Karpas-422 (cell line): ENCODE data around the gene VWF. TPM values are rescaled to one million over a fixed set of nuclear protein-coding genes. Genes with fewer than 3 reads are reported as not detected.
"Not testable (repeated sequence)": the region's sequence is repeated elsewhere in the genome, so short reads cannot be mapped to it uniquely, and the experiment has no call there.

ENCODE experiments used
- DNase-seq: peaks from one replicate; pipeline ENCODE4 v3.0.0-alpha.2; 2015
- H2AFZ ChIP-seq: fragments of 200-600 bp; sonication (generic); 2 replicates; pipeline ENCODE4 v1.6.1; 2014; ENCODE audit warnings: antibody characterized with exemption, low read length, mixed read lengths
- H3K27ac ChIP-seq: fragments of 200-600 bp; sonication (generic); 2 replicates; pipeline ENCODE4 v1.5.1; 2014; ENCODE audit warnings: mild to moderate bottlenecking, low read length, moderate library complexity
- H3K27me3 ChIP-seq: fragments of 200-600 bp; sonication (generic); 2 replicates; pipeline ENCODE4 v1.6.1; 2014; ENCODE audit warnings: low read length, mixed read lengths
- H3K36me3 ChIP-seq: fragments of 200-600 bp; sonication (generic); 2 replicates; pipeline ENCODE4 v1.6.1; 2014; ENCODE audit warnings: low read length, mixed read lengths; ENCODE audit not compliant: insufficient read depth
- H3K4me1 ChIP-seq: fragments of 200-600 bp; sonication (generic); 2 replicates; pipeline ENCODE4 v1.6.1; 2014; ENCODE audit warnings: mild to moderate bottlenecking, low read length, mixed read lengths
- H3K4me2 ChIP-seq: fragments of 200-600 bp; sonication (generic); 2 replicates; pipeline ENCODE4 v1.6.1; 2014; ENCODE audit warnings: low read length, low read depth, mild to moderate bottlenecking; ENCODE audit not compliant: poor library complexity, severe bottlenecking
- H3K4me3 ChIP-seq: fragments of 200-600 bp; sonication (generic); 2 replicates; pipeline ENCODE4 v1.5.1; 2014; ENCODE audit warnings: mild to moderate bottlenecking, antibody characterized with exemption, low read length, mixed read lengths
- H3K79me2 ChIP-seq: fragments of 200-600 bp; sonication (generic); 2 replicates; pipeline ENCODE4 v1.6.1; 2014; ENCODE audit warnings: mild to moderate bottlenecking, low read length, mixed read lengths
- H3K9ac ChIP-seq: fragments of 200-600 bp; sonication (generic); 2 replicates; pipeline ENCODE4 v1.6.0; 2014; ENCODE audit warnings: low read length
- H3K9me2 ChIP-seq: fragments of 200-600 bp; sonication (generic), shearing (Covaris generic); replicated peaks from 2 replicates; pipeline ENCODE4 v1.6.0; 2014; ENCODE audit warnings: mild to moderate bottlenecking, low read length, moderate library complexity; ENCODE audit not compliant: insufficient read depth
- H3K9me3 ChIP-seq: fragments of 300-700, 200-600 bp; sonication (generic); 2 replicates; pipeline ENCODE4 v1.6.1; 2014; ENCODE audit warnings: low read length, mixed read lengths
- H4K20me1 ChIP-seq: fragments of 200-600 bp; sonication (generic); 2 replicates; pipeline ENCODE4 v1.6.1; 2014; ENCODE audit warnings: mild to moderate bottlenecking, antibody characterized with exemption, low read length, low read depth; ENCODE audit not compliant: insufficient read depth
- total RNA-seq: library from RNA; depleted of rRNA; stranded (reverse); fragments of >200 nt; shearing (Covaris generic); gene quantifications from 2 replicates; pipeline ENCODE4 v1.2.3, GENCODE V29; 2014; ENCODE audit warnings: low replicate concordance

The VWF gene
- total RNA-seq, 1 experiment from 2014 or later = not detected

GRCh38 chr12:6141731-6142367 lies 17.4 kb upstream of the VWF start:
- H3K4me1 ChIP-seq, H3K9ac ChIP-seq, H3K36me3 ChIP-seq, DNase-seq, H3K79me2 ChIP-seq, H3K9me3 ChIP-seq, H3K27me3 ChIP-seq, H4K20me1 ChIP-seq, H3K4me3 ChIP-seq, H3K27ac ChIP-seq, H3K9me2 ChIP-seq, H3K4me2 ChIP-seq, H2AFZ ChIP-seq: not testable (repeated sequence)

- Histone ChIP-seq H3K27ac (no peak overlapping the region), H4K20me1 (no peaks in the 10 kb centered on the region), H3K4me3 (no peak overlapping the region), H3K4me2 (no peak overlapping the region), H2AFZ (no peak overlapping the region), H3K9ac (no peak overlapping the region), H3K9me2 (no peaks in the 10 kb centered on the region), H3K4me1 (no peaks in the 10 kb centered on the region), H3K79me2 (no peaks in the 10 kb centered on the region), H3K36me3 (no peaks in the 10 kb centered on the region), H3K9me3 (no peaks in the 10 kb centered on the region), H3K27me3 (no peaks in the 10 kb centered on the region)
- no peak for DNase-seq
Observed at GRCh38 chr12:6140651-6141447, 16.4 kb upstream of the VWF start.

GRCh38 chr12:6135071-6135470 lies 10.6 kb upstream of the VWF start:
- Histone ChIP-seq H3K27ac (no peak overlapping the region), H3K4me2 (no peak overlapping the region), H4K20me1 (no peaks in the 10 kb centered on the region), H3K79me2 (no peaks in the 10 kb centered on the region), H3K4me1 (no peaks in the 10 kb centered on the region), H2AFZ (no peak overlapping the region), H3K27me3 (no peaks in the 10 kb centered on the region), H3K4me3 (no peak overlapping the region), H3K9me3 (no peaks in the 10 kb centered on the region; the same call in 1 of the 2 replicates), H3K36me3 (no peaks in the 10 kb centered on the region), H3K9ac (no peak overlapping the region), H3K9me2 (no peaks in the 10 kb centered on the region)
- no peak for DNase-seq

- no peak for DNase-seq
- Histone ChIP-seq H3K9ac (no peak overlapping the region), H3K27ac (no peak overlapping the region), H3K9me3 (no peaks in the 10 kb centered on the region; the same call in 1 of the 2 replicates), H3K27me3 (no peaks in the 10 kb centered on the region), H3K4me3 (no peak overlapping the region), H3K79me2 (no peaks in the 10 kb centered on the region), H4K20me1 (no peaks in the 10 kb centered on the region), H3K9me2 (no peaks in the 10 kb centered on the region), H3K36me3 (no peaks in the 10 kb centered on the region), H2AFZ (no peak overlapping the region), H3K4me1 (no peaks in the 10 kb centered on the region), H3K4me2 (no peak overlapping the region)
Observed at GRCh38 chr12:6133642-6134041, 9.2 kb upstream of the VWF start.

DNA sequence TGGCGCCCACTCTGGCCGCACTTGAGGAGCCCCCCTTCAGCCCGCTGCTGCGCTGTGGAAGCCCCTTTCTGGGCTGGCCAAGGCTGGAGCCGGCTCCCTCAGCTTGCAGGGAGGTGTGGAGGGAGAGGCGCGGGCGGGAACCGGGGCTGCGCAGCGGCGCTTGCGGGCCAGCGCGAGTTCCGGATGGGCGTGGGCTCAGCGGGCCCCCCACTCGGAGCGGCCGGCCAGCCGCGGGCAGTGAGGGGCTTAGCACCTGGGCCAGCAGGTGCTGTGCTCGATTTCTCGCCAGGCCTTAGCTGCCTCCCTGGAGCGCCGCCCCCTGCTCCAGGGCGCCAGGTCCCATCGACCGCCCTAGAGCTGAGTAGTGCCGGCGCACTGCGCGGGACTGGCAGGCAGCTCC lies 8.0 kb upstream of the VWF start:
- Histone ChIP-seq H4K20me1 (no peaks in the 10 kb centered on the region), H2AFZ (no peak overlapping the region), H3K79me2 (no peaks in the 10 kb centered on the region), H3K36me3 (no peaks in the 10 kb centered on the region), H3K27ac (no peak overlapping the region), H3K4me3 (no peak overlapping the region), H3K27me3 (no peaks in the 10 kb centered on the region), H3K4me2 (no peak overlapping the region), H3K9ac (no peak overlapping the region), H3K9me2 (no peaks in the 10 kb centered on the region), H3K9me3 (no peaks in the 10 kb centered on the region; the same call in 1 of the 2 replicates), H3K4me1 (no peaks in the 10 kb centered on the region)
- no peak for DNase-seq

DNA sequence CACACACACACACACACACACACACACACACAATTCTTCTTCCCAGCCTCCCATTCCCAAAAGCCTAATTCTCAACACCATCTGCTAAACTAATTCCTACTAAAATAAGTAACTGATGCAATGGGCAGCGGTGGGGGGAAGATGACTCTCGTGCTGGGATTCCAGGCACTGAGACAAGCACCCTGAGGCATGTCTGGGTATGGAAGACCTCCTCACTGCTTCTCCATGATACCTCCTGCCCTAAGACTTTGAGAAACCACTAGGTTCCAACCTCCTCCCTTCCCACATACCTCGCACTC lies 789 bp upstream of the VWF start:
- H3K4me1 ChIP-seq = no peaks in the 10 kb centered on the region
- H3K9me3 ChIP-seq = no peaks in the 10 kb centered on the region
- H3K79me2 ChIP-seq = no peaks in the 10 kb centered on the region
- H4K20me1 ChIP-seq = no peaks in the 10 kb centered on the region
- no peaks in the 10 kb centered on the region for H3K36me3 ChIP-seq
- DNase-seq = no peak
- no peak overlapping the region for H3K4me3 ChIP-seq
- H3K9ac ChIP-seq = no peak overlapping the region
- H2AFZ ChIP-seq = no peak overlapping the region
- no peak overlapping the region for H3K4me2 ChIP-seq
- no peaks in the 10 kb centered on the region for H3K27me3 ChIP-seq
- no peaks in the 10 kb centered on the region for H3K9me2 ChIP-seq
- no peak overlapping the region for H3K27ac ChIP-seq

- Histone ChIP-seq H3K27me3 (no peaks in the 10 kb centered on the region), H4K20me1 (no peaks in the 10 kb centered on the region), H3K9ac (no peak overlapping the region), H3K27ac (no peak overlapping the region), H3K4me3 (no peak overlapping the region), H3K4me1 (no peaks in the 10 kb centered on the region), H3K9me2 (no peaks in the 10 kb centered on the region), H3K36me3 (no peaks in the 10 kb centered on the region), H3K79me2 (no peaks in the 10 kb centered on the region), H3K4me2 (no peak overlapping the region), H2AFZ (no peak overlapping the region), H3K9me3 (no peaks in the 10 kb centered on the region)
- no peak for DNase-seq
Observed at GRCh38 chr12:6123258-6123657, 1.2 kb downstream of the VWF start.

GRCh38 chr12:6122201-6122600 lies 2.3 kb downstream of the VWF start:
- no peaks in the 10 kb centered on the region for H3K36me3 ChIP-seq
- no peaks in the 10 kb centered on the region for H3K9me3 ChIP-seq
- no peak overlapping the region for H2AFZ ChIP-seq
- no peaks in the 10 kb centered on the region for H3K4me1 ChIP-seq
- no peaks in the 10 kb centered on the region for H3K9me2 ChIP-seq
- no peak overlapping the region for H3K4me3 ChIP-seq
- H3K4me2 ChIP-seq = no peak overlapping the region
- H3K27ac ChIP-seq = no peak overlapping the region
- no peaks in the 10 kb centered on the region for H3K79me2 ChIP-seq
- no peak overlapping the region for H3K9ac ChIP-seq
- no peak for DNase-seq
- no peaks in the 10 kb centered on the region for H4K20me1 ChIP-seq
- H3K27me3 ChIP-seq = no peaks in the 10 kb centered on the region
